ENCODE data around the gene RXRA. TPM values are rescaled to one million over a fixed set of nuclear protein-coding genes. Genes with fewer than 3 reads are reported as not detected.

Gene RXRA
- total RNA-seq, 1 experiment from 2014 or later, result 40.5 TPM

DNA sequence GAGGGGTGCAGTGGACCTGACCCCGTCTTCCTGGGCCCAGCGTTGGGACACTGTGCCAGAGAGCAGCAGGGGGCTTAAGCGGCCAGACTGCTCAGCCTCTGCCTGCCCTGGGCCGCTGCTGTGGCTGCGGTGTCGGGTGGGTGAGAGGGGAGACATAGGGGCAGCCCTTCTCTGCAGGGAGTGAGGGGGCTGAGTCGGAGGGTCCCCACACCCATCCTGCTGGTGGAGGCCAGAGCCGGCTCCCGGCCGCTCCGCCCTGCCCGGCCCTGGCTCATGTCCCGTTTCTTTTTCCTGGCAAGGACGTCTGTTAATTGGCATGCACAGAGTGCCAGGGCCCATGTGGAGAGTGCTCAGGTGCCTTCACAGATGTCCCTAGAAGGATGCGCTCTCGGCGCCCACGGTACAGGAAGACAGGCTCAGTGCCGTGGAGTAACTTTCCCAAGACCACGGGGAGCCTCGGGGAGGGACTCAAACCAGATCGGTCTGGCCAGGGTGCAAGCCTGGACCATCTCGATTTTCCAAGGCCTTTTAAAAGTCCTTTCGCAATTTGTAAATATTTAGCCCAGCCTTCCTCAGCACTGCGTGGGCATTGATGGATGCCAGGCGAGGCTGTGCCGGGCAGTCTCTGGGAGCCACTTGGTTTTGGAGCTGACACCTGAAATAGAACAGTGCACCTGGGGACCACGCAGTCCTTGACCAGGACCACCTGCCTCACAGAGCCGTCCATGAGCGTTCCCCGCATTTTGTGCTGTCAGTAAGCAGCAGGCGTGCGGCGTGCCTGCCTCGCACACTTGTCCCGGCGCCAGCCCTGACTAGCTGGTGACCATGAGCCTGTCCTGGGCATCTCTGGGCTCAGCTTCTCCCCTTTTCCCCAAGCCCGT is 60.9 kb downstream of the RXRA start:
- Histone ChIP-seq H3K4me3 (no peak overlapping the region), H3K36me3 (peaks cover 3% of the 10 kb centered on the region; the same call in 1 of the 2 replicates), H3K9me3 (no peaks in the 10 kb centered on the region), H3K27me3 (no peaks in the 10 kb centered on the region)
- peak; percentile 52 for DNase-seq

GRCh38 chr9:134388289-134388808 is 62.1 kb downstream of the RXRA start:
- H3K4me3 ChIP-seq, result no peak overlapping the region
- H3K9me3 ChIP-seq, result no peaks in the 10 kb centered on the region
- H3K27me3 ChIP-seq, result no peaks in the 10 kb centered on the region
- no peak for DNase-seq
- peaks cover 3% of the 10 kb centered on the region; the same call in 1 of the 2 replicates for H3K36me3 ChIP-seq

DNA sequence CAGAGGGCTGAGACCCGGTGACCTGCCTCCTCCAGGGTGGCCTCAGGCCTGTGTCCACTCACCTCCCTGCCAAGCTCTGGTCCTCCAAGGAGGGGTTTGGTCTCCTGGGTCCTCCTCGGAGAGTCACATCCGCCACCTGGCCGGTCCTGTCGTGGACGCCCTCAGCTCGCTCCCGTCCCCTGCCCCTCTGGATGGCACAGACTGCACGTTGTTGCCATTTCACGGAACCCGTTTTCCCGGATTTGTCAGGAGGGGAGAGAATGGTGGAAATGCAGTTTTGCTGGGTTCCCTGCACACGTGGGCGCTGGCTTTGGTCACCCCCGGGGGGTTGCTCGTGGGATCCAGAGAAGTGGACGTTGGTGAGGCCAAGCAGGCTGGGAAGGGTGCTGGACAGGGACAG is 62.7 kb downstream of the RXRA start:
- no peak for DNase-seq
- Histone ChIP-seq H3K4me3 (no peak overlapping the region), H3K27me3 (no peaks in the 10 kb centered on the region), H3K36me3 (peaks cover 3% of the 10 kb centered on the region; the same call in 1 of the 2 replicates), H3K9me3 (no peaks in the 10 kb centered on the region)

DNA sequence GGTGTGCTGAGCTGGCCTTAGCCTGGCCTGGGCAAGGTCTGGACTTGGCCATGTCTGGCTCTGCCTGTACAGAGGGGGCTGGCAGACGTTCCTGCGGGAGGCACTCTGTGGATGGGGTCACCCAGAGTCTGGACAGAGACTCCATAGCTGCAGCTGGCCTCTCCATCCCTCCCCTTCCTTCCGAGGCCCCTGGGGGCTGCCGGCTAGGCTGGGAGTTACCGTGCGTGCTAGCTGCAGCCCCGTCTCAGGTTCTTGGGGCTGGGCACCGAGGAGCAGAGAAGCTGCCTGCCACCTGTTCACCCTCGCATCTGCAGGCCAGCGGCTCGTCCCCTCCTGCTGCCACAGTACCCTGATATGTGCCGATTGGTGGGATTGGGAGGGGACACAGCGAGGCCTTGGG is 63.4 kb downstream of the RXRA start:
- H3K9me3 ChIP-seq, result no peaks in the 10 kb centered on the region
- peaks cover 3% of the 10 kb centered on the region; the same call in 1 of the 2 replicates for H3K36me3 ChIP-seq
- H3K4me3 ChIP-seq, result no peak overlapping the region
- no peaks in the 10 kb centered on the region for H3K27me3 ChIP-seq
- no peak for DNase-seq

DNA sequence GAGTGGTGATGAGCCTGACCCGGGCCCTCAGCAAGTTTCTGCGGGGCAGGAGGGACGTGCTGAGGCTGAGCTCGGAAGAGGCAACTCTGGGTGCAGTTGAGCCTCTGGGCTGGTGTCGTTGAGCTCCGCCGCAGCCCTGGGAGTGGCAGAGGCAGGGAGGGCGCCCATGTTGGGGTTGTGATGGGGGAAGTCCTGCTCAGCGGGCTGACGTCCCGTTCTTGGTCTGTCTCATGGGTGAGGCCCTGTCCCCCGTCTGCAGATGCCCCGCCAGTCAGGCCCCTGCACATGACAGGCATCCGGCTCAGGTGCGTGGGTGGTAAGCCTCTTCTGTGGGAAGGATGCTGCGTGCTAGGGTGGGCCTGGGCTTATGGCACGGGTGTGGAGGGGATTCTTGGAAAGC is 64.3 kb downstream of the RXRA start:
- Histone ChIP-seq H3K4me3 (no peak overlapping the region), H3K27me3 (no peaks in the 10 kb centered on the region), H3K36me3 (peaks cover 3% of the 10 kb centered on the region; the same call in 1 of the 2 replicates), H3K9me3 (no peaks in the 10 kb centered on the region)
- DNase-seq, result no peak

DNA sequence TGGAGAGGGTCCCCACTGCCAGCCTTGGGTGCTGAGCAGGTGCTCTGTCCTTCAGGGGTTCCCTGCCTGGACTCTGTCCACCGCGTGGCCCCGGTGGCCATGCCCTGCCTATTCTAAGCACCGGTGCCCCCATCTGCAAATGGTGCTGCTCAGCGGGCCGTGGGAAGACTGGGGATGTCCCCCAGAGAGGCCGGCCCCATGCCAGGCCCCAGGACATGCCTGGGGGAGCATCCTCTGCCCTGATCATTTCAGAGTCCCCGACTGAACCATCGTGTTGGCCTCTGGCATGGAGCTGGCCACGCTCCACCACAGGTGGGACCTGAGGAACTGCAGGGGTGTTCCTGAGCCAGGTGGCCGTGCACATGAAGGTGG is 64.7 kb downstream of the RXRA start:
- Histone ChIP-seq H3K9me3 (no peaks in the 10 kb centered on the region), H3K4me3 (no peak overlapping the region), H3K27me3 (no peaks in the 10 kb centered on the region), H3K36me3 (peaks cover 3% of the 10 kb centered on the region; the same call in 1 of the 2 replicates)
- DNase-seq, result no peak

DNA sequence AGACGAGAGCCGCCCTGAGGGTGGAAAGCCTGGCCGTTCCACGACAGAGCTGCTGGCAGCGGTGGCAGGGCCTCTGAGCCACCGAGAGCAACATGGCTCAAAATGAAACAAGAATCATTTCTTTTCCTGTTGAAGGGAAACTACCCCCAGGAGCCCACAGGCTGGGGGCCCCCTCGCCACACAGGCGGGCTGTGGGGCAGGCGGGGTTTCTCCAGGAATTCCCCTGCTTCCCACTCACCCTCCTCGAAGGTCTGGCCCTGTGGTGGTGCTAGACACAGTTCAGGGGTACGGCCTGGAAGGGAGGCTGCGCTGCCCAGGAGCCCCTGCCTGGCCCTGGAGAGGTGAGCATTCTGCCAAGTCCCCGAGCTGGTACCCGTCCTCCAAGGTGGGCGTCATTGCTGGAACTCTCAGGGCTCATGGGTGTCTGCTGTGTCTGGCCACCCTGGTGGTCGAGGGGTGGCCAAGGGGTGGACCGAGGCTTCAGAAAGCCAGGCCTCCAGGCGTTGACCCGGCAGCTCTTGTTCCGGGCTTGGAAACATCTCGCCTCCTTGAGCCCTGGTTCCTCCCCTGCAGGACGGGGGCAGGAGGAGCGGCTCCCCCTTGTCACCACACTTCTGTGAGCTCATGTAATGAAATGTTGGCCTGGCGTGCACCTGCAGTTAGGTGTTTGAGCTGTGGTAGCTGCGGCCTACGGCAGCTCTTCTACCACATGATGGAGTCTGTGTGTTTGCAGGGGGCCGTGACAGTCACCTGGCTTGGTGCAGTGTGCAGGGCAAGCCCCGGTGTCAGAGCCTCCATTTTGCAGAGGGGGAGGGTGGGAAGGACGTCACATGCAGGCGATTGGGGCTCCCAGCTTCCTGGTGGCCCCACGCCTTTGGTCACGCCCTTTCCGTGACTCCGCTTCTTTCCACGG is 65.3 kb downstream of the RXRA start:
- Histone ChIP-seq H3K9me3 (no peaks in the 10 kb centered on the region), H3K36me3 (peaks cover 3% of the 10 kb centered on the region; the same call in 1 of the 2 replicates), H3K4me3 (no peak overlapping the region), H3K27me3 (no peaks in the 10 kb centered on the region)
- DNase-seq, result no peak

- DNase-seq, result no peak
These were observed 66.6 kb downstream of the RXRA start for GRCh38 chr9:134392900-134393299.

DNA sequence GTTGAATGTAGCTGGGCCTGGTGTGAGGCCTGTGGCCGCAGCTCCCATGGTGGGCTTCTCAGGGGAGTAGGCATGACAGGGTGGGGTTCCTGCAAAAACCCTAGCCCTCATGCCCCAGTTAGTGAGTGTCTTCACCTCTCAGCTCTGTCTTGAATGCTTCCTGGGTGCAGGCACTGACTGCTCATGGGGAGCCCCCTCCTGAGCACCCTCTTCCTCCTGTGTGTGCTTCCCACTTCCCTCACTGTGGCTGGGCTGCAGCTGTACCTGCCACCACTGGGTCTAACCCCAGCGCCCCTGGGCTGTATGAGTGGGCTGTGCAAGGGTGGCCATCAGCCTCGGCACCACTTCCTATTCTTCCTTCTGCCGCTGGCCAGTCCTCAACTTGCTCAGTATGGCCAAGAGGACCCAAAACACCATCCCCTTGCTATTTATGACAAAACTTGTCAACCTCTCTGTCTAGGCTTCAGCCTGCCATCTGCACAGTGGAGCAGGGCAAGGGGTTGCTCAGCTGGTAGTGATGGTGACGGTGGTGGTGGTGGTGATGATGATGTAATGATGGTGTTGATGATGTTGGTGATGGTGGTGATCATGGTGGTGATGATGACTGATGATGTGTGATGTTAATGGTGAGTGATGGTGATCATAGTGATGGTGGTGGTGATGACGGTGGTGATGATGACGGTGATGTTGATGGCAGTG is 67.5 kb downstream of the RXRA start:
- no peak for DNase-seq
- peaks cover under 1% of the 10 kb centered on the region for H3K9me3 ChIP-seq
- no peak overlapping the region for H3K4me3 ChIP-seq
- H3K36me3 ChIP-seq, result peaks cover 1% of the 10 kb centered on the region
- H3K27me3 ChIP-seq, result no peaks in the 10 kb centered on the region

More at GRCh38 chr9:134392900-134393299, 66.6 kb downstream of the RXRA start:
- Histone ChIP-seq H3K9me3 (no peaks in the 10 kb centered on the region; the same call in 1 of the 2 replicates), H3K36me3 (no peaks in the 10 kb centered on the region), H3K4me3 (no peak overlapping the region), H3K27me3 (no peaks in the 10 kb centered on the region)

- Histone ChIP-seq H3K4me3 (no peak overlapping the region), H3K9me3 (peaks cover 8% of the 10 kb centered on the region), H3K36me3 (peaks cover 10% of the 10 kb centered on the region), H3K27me3 (no peaks in the 10 kb centered on the region)
- DNase-seq, result no peak
These were observed 68.8 kb downstream of the RXRA start for GRCh38 chr9:134395002-134395517.

DNA sequence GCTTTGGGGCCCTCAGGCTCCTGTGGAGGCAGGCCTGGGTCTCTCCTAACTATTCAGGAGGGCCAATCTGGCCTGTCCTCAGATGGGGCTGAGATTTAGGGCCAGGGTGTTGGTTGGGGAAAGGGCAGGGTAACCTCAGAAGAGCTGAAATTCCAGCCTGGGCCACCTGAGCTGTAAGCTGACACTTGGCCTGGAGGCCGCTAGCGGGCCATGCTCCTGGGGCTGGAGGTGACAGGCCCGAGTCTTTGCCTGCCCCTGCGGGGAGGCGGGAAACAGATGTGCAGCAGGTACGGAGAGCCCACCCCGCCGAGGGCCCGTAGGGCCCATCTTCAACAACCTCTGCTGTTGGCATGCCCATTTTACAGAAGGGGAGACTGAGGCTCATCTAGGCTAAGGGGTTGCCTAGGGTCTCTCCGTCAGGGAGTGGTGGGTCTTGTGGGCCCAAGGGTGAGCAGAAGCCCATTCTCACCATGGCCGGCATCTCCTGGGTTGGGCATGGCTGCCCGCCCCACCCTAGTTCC is 69.5 kb downstream of the RXRA start:
- Histone ChIP-seq H3K9me3 (peaks cover 8% of the 10 kb centered on the region), H3K4me3 (no peak overlapping the region), H3K27me3 (no peaks in the 10 kb centered on the region), H3K36me3 (peaks cover 10% of the 10 kb centered on the region)
- DNase-seq, result no peak

DNA sequence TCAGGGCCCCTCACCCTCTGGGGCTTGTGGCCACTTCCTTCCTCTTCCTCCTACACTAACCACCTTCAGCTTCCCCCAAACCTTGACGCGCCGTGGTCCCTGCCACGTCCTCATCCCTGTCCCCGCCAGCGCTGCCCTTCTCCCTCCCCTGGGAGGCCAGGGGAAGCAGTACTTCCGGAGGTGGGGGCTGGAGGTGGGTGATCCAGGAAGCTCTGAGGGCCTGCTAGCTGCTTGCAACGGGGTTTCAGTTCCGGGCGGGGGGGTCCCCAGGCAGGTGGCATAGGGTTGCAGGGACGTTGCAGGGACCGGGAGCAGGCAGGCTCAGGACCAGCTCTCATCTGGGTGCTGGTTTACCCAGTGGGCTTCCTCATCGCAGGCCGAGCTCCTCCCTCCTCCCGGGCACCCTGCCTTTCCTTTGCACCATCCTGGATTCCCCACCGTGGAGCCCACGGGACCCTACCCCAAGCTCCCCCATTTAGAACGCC is 70.0 kb downstream of the RXRA start:
- H3K27me3 ChIP-seq, result no peaks in the 10 kb centered on the region
- no peak overlapping the region for H3K4me3 ChIP-seq
- peaks cover 8% of the 10 kb centered on the region for H3K9me3 ChIP-seq
- no peak for DNase-seq
- H3K36me3 ChIP-seq, result peaks cover 10% of the 10 kb centered on the region

- no peak for DNase-seq
- peaks cover 8% of the 10 kb centered on the region for H3K9me3 ChIP-seq
- no peaks in the 10 kb centered on the region for H3K27me3 ChIP-seq
- H3K4me3 ChIP-seq, result no peak overlapping the region
- peaks cover 10% of the 10 kb centered on the region for H3K36me3 ChIP-seq
These were observed 70.6 kb downstream of the RXRA start for GRCh38 chr9:134396825-134397224.

GRCh38 chr9:134398756-134399155 is 72.5 kb downstream of the RXRA start:
- Histone ChIP-seq H3K36me3 (peaks cover 12% of the 10 kb centered on the region), H3K9me3 (peaks cover 8% of the 10 kb centered on the region), H3K4me3 (no peak overlapping the region), H3K27me3 (no peaks in the 10 kb centered on the region)
- no peak for DNase-seq

GRCh38 chr9:134399435-134400056 is 73.3 kb downstream of the RXRA start:
- DNase-seq, result no peak
- peaks cover 12% of the 10 kb centered on the region for H3K36me3 ChIP-seq
- no peaks in the 10 kb centered on the region for H3K27me3 ChIP-seq
- peaks cover 8% of the 10 kb centered on the region for H3K9me3 ChIP-seq
- no peak overlapping the region for H3K4me3 ChIP-seq
